Medulla oblongata (tissue), 1 donor: ENCODE measurements around the gene STAMBP.

Source experiments
- DNase-seq: peaks from one replicate; pipeline ENCODE4 v3.0.0-alpha.2; 2015; ENCODE audit errors: extremely low spot score

STAMBP gene

GRCh38 chr2:73906847-73907505 is 78.2 kb downstream of the STAMBP start:
- DNase-seq = no peak

- peak; percentile 49 for DNase-seq
Measured at GRCh38 chr2:73907840-73908452, 79.2 kb downstream of the STAMBP start.

- no peak for DNase-seq
Measured at GRCh38 chr2:73908689-73909652, 80.2 kb downstream of the STAMBP start.

- DNase-seq = no peak
Measured at GRCh38 chr2:73910873-73911547, 82.2 kb downstream of the STAMBP start.

- DNase-seq = no peak
Measured at GRCh38 chr2:73911548-73912208, 82.9 kb downstream of the STAMBP start.

- no peak for DNase-seq
Measured at GRCh38 chr2:73913414-73914054, 84.8 kb downstream of the STAMBP start.

- no peak for DNase-seq
Measured at GRCh38 chr2:73914667-73915066, 85.9 kb downstream of the STAMBP start.

GRCh38 chr2:73915437-73915993 is 86.8 kb downstream of the STAMBP start:
- DNase-seq = no peak

GRCh38 chr2:73916666-73917065 is 87.9 kb downstream of the STAMBP start:
- no peak for DNase-seq

GRCh38 chr2:73917296-73917695 is 88.5 kb downstream of the STAMBP start:
- DNase-seq = no peak

- no peak for DNase-seq
Measured at GRCh38 chr2:73917696-73918207, 89.0 kb downstream of the STAMBP start.

- DNase-seq = no peak
Measured at GRCh38 chr2:73918856-73919255, 90.1 kb downstream of the STAMBP start.

GRCh38 chr2:73919596-73920228 is 91.0 kb downstream of the STAMBP start:
- DNase-seq = no peak

GRCh38 chr2:73920577-73921545 is 92.1 kb downstream of the STAMBP start:
- no peak for DNase-seq

- DNase-seq = no peak
Measured at GRCh38 chr2:73921581-73921980, 92.8 kb downstream of the STAMBP start.

GRCh38 chr2:73922681-73923080 is 93.9 kb downstream of the STAMBP start:
- no peak for DNase-seq
